Measurements from ENCODE around the gene XCL1.
"Not testable (repeated sequence)": the region's sequence is repeated elsewhere in the genome, so short reads cannot be mapped to it uniquely, and the experiment has no call there.

Gene XCL1

DNA sequence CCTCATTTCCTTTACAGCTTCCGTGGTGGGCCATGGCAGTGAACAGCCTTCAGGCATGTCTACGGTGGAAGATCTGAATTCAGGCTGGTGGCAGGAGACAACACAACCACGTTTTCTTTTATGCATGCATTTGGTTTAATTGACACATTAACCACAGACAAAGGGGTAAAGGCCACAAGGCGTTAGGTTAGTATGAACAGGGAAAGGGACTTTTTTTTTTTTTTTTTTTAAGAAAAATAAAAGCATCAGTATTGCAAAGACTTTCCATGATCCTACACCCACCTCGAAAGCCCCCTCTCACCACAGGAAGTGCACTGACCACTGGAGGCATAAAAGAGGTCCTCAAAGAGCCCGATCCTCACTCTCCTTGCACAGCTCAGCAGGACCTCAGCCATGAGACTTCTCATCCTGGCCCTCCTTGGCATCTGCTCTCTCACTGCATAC is at the start of gene XCL1:
Gene XCL1 (plus strand): TSS at position 361 of the 444 bp plus-strand sequence. CDS start 33 bp downstream, at position 394.
- DNase-seq (ENCODE audit: low read depth), result not testable (repeated sequence)

DNA sequence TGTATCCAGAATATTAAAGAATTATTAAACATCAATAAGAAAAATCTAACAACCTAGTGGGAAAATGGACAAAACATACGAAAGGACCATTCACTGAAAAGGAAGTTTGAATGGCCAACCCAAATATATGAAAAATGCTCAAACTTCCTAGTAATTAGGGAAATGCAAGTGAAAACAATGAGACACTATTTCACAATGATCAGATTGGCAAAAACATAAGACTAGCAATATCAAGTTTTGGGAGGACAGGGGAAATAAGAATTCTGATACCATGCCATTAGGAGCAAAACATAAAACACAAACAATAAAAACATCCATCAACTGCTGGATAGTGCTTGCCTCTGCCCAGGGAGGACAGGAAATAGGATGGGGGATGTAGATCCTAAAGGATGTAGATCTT is 46.9 kb upstream of the XCL1 start:
- no peak for DNase-seq (ENCODE audit: low read depth)

DNA sequence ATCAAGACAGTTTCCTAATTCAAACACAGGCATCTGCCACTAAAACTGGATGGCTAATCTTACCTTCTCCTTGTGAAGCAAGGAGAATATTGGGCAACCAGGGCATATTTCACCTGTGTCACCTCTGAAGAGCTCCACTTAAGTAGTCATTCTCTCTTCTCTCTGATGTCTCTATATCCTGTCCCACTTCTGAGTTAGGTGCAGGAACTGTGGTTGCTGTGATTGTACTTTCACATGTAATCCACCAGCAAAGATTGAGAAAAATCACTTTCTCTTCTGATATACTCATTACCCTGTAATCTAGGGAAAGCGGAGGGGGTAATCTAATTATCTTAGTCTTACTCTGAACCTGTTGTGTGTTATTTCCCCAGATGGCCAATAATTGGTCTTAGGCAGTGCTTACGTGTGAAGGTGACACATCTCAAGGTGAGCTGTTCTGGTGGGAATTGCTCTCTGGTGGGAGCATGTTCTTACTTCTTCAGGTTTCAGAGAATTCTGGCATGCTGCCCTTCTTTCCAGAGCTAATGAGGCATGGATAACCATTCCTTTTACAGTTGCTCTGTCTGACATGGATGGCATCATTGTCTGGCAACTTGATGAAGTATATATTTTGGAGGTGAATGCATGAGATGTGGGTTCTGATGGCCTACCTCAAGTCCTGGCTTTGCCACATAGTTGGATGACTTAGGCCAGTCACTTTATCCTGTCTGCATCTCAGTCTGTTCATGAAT is 44.6 kb upstream of the XCL1 start:
- DNase-seq (ENCODE audit: low read depth), result no peak

DNA sequence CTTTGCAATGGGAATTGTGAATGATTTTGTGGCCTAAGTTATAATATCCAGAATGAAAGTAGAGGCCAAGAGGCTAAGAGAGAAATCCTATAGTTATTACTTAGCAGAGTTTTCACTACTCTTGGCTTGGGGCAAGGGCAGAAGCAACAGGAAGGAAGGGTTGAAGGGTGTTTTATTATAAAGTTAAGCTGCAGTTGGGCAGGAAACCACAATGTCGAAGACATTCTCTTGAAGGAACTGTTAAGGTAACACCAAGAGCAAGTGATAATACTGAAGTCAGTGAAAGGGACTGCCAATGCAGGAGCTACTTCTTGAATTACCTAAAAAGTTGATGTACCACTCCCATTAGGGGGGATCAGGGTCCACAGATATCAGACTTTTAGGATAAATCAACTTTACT is 40.9 kb upstream of the XCL1 start:
- DNase-seq (ENCODE audit: low read depth), result no peak

DNA sequence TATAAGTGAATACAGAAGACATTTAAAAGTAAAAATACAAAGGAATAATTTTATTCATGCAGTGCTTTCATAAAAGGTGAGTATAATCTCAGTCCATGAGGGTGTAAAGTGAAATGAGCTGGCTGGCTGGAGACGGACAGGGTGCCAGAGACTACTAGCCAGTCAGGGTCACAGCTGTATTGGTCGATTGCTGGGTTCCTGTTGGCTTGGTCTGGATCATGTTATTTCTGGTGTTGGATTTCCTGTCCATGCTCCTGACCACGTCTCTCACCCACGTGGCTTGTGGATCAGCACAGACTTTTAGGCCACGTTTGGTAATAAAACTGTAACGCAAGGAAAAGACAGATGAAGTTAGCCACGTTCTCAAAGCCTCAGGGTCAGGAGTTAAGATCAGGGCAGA is 35.6 kb upstream of the XCL1 start:
- not testable (repeated sequence) for DNase-seq (ENCODE audit: low read depth)

DNA sequence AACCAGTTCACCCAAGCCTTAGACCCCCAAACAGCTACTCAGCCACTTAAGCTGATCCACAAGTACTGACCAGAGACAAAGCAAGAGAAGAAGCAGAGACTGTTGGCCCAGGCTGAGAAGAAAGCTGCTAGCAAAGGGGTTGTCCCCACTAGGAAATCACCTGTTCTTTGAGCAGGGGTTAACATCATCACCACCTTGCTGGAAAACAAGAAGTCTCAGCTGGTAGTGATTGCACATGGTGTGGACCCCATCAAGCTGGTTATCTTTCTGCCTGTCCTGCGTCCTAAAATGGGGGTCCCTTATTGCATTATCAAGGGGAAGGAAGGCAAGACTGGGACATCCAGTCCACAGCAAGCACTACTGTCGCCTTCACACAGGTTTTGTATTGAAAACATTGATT is 33.4 kb upstream of the XCL1 start:
- DNase-seq (ENCODE audit: low read depth), result not testable (repeated sequence)

DNA sequence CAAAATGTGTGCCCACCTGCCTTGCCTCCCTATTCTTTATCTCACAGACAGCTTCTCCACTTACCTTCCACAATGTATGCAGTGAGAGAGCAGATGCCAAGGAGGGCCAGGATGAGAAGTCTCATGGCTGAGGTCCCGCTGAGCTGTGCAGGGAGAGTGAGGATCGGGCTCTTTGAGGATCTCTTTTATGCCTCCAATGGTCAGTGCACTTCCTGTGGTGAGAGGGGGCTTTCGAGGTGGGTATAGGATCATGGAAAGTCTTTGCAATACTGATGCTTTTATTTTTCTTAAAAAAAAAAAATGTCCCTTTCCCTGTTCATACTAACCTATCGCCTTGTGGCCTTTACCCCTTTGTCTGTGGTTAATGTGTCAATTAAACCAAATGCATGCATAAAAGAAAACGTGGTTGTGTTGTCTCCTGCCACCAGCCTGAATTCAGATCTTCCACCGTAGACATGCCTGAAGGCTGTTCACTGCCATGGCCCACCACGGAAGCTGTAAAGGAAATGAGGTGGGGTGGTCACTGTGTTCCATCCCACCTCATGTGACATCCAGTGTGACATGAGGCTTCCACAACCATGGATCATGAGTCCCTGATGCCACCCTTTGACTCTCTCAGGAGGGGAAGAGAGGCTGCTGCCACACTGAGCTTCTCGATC is 32.4 kb upstream of the XCL1 start, which contains the start of gene XCL2:
Gene XCL2 (minus strand): TSS at position 158 of the 659 bp plus-strand sequence. CDS start 33 bp downstream, at position 125.
- not testable (repeated sequence) for DNase-seq (ENCODE audit: low read depth)

GRCh38 chr1:168545678-168546552 is 30.5 kb upstream of the XCL1 start:
- not testable (repeated sequence) for DNase-seq (ENCODE audit: low read depth)

DNA sequence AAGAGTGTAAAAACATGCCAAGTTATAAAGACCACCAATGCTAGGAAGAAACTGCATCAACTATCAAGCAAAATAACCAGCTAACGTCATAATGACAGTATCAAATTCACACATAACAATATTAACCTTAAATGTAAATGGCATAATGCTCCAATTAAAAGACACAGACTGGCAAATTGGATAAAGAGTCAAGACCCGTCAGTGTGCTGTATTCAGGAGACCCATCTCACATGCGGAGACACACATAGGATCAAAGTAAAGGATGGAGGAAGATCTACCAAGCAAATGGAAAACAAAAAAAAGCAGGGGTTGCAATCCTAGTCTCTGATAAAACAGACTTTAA is 29.9 kb upstream of the XCL1 start:
- not testable (repeated sequence) for DNase-seq (ENCODE audit: low read depth)

- no peak for DNase-seq (ENCODE audit: low read depth)
Observed at GRCh38 chr1:168550971-168551370, 25.4 kb upstream of the XCL1 start.

DNA sequence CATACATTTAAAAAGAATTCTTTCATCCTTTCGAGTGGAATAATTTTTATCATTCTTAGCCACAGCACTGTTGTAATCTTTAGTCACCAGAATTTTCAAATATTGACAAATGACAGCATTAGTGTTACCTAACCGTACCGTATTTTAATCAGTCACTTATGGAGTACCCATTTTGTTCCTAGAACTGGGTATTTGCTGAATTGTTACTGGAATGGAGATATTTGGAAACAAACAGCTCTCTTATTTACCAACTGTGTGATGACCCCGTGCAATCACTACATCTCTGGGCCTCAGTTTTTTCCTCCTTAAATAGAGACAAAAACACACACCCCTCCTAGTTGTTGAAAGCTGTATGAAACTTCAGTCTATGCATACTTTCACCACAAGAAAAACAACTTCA is 24.7 kb upstream of the XCL1 start:
- DNase-seq (ENCODE audit: low read depth), result no peak

- DNase-seq (ENCODE audit: low read depth), result no peak
Observed at GRCh38 chr1:168552961-168553360, 23.4 kb upstream of the XCL1 start.

- no peak for DNase-seq (ENCODE audit: low read depth)
Observed at GRCh38 chr1:168553680-168554553, 22.5 kb upstream of the XCL1 start.

DNA sequence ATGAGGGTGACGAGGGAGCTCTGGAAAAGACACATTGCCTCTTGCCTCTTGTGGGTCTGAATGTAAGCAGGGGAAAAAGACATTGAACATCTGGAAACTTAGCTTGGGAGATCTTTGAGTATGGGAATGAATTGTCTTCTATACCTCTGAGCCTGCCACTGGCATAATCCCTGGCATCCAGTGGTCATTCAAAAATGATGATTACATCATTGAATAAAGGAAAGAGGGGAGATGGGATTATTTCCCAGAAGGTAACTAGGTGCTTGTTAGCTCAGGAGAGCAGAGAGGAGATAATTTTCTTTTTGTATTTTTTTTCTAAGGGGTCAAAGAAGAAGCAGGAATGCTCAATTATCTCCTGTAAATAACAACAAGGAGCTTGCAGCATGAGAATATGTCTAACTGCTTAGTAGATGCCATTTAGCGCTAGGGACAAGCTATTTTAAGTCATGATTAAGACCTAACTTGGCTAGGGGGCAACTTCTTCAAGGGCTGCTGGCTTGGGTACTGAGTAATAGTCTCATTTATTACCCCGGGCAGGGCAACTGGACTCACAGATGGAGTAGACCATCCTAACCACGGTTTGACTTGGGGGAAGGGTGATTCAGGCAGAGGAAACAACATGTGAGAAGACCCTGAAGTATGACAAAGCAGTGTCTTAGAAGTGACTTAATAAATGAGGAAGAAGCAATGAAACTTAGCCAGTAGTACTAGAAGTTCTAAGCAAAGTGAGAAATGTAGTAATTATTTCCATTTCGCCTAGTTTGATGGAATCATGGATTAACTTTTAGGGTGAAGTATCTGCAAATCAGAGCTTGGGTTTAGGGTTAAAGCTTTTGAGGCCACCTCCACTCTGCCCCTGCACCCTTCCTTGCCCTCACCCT is 21.6 kb upstream of the XCL1 start:
- no peak for DNase-seq (ENCODE audit: low read depth)

DNA sequence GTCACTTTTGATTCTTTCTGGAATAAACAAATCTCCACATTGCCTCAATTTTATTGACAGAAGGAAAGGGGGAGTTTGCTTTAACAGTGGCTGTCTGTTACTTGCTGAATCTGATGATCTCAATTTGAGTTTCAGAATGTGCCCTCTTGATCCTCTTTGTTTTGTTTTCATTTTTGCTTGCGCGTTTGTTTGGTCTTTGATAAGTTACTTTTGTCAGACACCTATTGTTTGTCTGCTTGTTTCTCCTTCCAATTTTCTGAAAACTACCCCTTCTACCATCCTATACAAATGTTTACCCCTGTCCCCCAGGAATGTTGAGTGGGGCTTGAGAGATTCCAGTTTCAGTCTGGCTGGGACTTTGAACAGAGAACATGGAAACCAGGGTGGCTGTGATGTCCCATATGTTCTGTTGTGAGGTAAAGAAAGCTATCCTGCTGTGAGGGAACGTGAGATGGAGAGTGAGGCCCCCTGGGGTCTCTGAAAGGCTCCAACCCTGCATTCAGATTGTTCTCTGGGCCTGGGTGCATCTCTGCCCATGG is 20.8 kb upstream of the XCL1 start:
- no peak for DNase-seq (ENCODE audit: low read depth)

GRCh38 chr1:168556647-168557046 is 19.8 kb upstream of the XCL1 start:
- DNase-seq (ENCODE audit: low read depth), result no peak

GRCh38 chr1:168560370-168560769 is 16.0 kb upstream of the XCL1 start:
- DNase-seq (ENCODE audit: low read depth), result no peak

DNA sequence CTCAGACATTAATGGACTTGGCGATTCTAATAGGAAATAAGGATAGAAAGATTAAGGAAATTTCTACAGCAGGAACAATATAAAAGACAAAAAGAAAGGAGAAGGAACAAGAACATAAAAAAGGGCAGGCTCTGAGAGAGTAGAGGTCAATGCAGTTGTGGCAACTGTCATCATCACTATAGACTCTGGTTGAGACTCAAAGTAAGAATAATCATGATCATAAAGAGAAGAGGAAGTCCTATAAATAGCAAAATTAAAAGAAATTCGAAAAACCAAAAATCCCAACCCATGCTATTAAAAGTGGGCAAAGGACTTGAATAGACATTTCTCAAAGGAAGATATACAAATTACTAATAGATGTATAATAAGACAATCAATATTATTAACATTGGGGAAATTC is 14.4 kb upstream of the XCL1 start:
- DNase-seq (ENCODE audit: low read depth), result no peak

DNA sequence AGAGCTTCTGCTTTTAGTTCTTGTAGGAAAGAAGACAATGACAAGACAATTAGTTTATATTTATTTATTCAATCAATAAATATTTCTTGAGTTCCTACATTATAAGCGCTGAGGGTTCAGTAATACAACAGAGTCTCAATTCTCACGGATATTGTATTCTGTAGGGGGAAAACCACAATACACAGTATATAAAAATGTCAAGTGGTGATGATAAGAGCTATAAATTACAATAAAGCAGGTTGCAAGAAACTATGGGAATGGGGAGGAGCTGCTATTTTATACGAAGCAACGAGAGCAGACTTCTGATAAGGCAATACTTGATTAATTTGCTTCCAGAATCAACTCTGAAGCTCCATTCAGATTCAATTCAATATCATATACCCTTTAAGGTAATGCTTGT is 10.6 kb upstream of the XCL1 start:
- no peak for DNase-seq (ENCODE audit: low read depth)

DNA sequence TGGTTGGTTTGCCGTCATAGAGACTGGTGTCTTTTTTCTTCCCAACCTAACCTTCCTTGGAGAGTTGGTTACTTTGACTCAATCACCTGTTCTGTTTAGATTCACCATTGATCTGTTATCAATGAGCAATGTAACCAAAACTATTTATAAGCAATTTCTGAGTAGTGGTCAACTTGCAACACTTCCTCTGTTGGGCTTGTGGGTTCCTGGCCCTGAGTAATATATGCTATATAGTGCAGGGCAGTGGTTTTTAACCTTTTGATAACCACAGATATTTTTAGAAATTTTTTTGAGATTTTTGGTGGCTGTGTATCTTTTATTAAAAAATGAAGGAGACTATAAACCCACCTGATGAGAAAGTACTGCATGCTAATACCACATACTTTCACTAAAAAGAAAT is 9.4 kb upstream of the XCL1 start:
- DNase-seq (ENCODE audit: low read depth), result no peak
